GM21423 (cell line): ENCODE results near the gene TOMM40L.
"Not testable (repeated sequence)": the region's sequence is repeated elsewhere in the genome, so short reads cannot be mapped to it uniquely, and the experiment has no call there.

Experiments
- ATAC-seq: cut with Tn5 transposase; IDR thresholded peaks from one replicate; pipeline ENCODE4 v1.9.1; 2021; ENCODE audit warnings: mild to moderate bottlenecking, moderate library complexity; ENCODE audit not compliant: unreplicated experiment

The TOMM40L gene

DNA sequence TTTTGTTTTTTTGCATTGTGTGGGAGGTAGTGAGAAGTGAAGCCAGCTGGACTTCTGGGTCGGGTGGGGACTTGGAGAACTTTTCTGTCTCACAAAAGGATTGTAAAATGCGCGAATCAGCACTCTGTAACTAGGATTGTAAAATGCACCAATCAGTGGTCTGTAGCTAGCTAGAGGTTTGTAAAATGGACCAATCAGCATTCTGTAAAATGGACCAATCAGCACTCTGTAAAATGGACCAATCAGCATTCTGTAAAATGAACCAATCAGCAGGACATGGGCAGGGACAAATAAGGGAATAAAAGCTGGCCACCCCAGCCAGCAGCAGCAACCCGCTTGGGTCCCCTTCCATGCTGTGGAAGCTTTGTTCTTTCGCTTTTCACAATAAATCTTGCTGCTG, 24.2 kb downstream of the TOMM40L start:
- ATAC-seq = not testable (repeated sequence)

DNA sequence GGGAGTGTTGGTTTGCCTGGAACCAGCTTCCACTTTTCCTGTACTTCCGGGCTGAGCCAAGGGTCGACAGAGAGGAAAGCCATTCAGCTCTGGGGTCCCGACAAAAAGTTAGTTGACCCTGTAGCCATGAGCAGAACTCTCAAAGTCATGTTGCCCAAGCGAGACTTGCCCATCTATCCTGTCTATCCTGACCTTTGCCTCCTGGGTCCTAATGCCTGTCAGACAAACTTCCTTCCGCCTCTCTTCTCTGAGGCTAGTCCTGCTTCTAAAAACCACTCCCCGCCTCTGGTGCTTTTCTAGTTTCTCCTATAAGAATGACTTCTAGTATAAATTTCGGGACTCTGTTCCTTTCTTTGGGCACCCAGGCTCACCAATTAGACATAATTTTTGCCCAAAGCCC, 25.0 kb downstream of the TOMM40L start:
- ATAC-seq = no peak

DNA sequence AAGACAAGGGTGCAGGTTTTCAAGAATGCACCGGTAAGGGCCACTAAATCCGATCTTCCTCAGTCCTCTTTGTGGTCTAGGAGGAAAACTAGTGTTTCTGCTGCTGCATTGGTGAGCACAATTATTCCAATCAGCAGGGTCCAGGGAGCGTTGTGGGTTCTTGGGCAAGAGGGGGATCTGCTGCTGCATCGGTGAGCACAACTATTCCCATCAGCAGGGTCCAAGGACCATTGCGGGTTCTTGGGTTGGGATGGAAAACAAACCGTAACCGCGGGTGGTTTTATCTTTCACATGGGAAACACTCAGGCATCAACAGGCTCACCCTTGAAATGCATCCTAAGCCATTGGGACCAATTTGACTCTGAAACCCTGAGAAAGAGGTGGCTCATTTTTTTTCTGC, 25.7 kb downstream of the TOMM40L start:
- ATAC-seq = no peak

DNA sequence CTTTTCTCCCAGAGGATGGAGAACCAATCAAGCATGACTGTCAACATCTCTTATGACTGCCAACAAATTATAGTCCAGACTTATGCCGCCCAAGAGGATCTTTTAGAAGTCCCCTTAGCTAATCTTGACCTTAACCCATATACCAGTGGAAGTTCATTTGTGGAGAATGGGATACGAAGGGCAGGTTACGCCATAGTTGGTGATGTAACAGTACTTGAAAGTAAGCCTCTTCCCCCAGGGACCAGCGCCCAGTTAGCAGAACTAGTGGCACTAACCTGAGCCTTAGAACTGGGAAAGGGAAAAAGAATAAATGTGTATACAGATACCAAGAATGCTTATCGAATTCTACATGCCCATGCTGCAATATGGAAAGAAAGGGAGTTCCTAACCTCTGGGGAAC, 29.4 kb downstream of the TOMM40L start:
- not testable (repeated sequence) for ATAC-seq

DNA sequence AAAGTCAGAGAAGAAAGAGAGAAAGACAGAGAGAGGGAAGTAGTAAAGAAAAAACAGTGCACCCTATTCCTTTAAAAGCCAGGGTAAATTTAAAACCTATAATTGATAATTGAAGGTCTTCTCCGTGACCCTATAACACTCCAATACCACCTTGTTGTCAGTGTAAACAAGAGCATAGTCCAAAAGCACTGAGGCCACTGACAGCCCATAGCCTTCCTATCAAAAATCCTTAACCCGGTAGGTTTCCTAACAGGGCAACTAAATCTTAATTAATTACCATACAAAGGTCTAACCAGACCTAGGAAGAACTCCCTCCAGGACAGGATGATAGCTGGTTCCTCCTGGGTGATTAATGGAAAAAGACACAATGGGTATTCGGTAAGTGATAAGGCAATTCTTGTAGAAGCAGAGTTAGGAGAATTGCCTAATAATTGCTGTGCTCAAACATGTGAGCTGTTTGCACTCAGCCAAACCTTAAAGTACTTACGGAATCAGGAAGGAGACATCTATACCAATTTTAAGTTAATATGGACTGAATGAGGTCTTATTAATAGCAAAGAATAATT, 30.2 kb downstream of the TOMM40L start:
- not testable (repeated sequence) for ATAC-seq

DNA sequence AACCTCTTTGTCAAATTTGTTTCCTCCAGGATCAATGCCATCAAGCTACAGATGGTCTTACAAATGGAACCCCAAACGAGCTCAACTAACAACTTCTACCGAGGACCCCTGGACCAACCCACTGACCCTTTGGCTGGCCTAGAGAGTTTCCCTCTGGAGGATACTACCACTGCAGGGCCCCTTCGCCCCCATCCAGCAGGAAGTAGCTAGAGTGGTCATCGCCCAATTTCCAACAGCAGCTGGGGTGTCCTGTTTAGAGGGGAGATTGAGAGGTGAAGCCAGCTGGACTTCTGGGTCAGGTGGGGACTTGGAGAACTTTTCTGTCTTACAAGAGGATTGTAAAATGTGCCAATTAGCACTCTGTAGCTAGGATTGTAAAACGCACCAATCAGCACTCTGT, 31.2 kb downstream of the TOMM40L start:
- ATAC-seq = not testable (repeated sequence)

DNA sequence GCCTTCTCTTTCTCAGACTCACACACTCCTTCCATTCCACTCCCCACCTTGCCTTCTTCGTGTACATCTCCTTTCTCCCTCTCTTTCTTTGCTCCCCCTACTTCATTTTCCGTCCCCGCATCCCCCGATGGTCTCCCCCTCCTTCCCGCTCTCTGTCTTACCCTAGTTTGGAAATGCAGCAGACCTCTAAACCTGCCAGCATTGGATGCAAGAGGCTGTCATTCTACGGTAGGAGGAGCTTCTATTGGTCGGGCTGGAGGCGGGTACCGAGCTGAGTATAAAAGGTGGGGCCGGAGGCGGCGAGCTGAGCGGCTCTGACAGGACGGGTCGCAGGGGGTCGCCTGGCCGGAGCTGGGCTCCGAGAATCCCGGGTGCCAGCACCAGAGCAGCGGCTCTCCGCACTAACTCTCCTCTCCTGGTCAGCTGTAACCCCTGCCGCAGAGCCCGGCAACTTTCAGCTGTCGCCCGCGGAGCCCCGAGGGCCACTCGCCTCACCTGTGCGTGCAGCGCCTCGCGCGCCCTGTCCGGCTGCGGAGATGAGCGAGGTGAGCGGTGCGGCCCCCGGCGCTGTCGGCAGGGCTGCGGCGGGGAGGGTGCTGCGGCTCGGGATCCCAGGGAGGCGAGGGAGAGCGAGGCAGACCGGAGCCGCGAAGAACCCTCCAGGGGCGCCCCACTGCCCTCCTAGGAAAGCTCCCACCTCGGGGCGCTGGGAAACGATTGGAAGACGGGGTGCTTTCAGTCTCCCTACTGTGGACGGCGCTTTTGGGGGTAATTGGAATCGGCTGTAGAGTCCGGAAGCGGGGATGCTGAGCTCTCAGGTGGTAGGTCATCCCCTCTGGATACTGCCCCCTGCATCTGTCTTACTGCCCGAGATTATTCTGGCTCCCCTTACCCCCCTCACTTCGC, 32.8 kb downstream of the TOMM40L start, which contains the start of gene PCP4L1:
Gene PCP4L1, plus strand, starts transcription at position 307 of the 906 bp plus-strand sequence. Its CDS starts 230 bp downstream, at position 537.
- no peak for ATAC-seq

DNA sequence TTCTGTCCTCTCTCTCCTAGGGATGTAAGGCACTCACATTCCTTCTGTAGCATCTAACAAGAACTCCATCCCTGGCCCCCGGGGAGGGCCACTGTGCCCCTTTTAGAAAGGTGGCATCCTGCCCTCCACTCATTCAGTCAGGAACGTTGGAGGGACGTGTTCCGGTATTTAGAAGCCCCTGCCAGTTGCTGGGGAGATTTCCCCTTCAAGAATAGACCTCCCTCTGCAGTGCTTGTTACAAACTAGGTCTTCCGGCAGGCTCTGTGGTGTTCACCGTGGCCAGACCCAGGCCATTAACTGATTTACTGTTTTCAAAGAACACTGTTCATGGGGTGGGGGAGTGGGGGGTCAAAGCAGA, 33.5 kb downstream of the TOMM40L start:
- no peak for ATAC-seq

DNA sequence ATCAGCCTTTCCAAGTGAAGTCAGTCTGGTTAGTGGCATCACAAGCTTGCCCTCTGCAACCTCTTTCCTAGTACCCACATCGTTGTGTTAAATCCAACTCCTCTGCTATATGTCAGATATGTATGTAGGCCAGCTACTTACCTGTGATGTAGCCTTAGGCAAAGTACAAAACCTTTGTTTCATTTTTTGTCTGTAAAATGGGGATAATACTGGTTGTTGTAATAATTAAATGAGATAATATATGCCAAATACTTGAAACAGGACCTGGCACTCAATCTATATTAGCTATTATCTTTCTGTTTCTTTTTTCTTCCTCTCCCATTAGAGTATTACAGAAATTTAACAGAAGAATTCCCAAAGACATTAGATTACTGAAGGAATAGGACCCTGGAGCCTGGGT, 33.9 kb downstream of the TOMM40L start:
- ATAC-seq = no peak

DNA sequence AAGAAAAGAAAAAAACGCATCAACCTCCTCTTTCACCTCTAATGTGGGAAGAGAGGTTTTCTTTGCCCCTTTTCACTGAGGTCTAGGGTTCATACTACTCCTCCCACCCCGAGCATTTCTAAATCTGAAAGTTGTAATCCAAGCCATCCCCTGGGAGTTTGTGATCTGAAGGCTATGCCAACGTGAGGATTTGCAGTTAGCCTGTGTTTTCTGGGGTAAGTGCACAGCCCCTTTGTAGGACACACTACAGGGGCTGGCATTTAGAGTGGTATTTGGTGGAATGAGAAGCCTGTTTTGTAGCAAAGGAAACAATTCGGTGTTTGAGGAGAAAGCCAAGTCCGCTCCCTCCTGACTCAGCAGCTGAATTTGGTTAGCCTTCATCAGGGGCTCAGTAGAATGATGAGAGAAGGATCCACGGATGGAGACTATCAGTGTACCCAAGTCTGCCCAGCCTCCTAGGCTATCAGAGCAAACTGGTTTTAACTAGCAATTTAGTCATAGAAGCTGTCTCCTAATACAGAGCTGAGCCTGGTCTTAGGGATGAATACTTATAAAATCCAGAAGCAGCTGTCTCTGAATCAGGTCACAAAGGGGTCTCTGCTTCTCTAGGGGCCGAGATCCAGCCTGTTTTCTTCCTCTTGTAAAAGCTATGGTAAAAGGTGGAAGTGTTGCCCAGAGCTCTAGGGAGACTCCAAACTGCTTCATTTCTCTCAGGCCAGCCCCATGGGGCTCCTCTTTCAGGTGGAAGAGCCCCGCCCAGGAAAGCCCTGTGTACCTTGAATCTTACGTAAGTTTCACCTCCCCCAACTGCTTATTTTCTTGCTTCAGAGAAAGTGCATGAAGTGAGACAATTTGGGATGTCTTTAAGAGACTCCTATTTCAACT, 34.8 kb downstream of the TOMM40L start:
- ATAC-seq = no peak

DNA sequence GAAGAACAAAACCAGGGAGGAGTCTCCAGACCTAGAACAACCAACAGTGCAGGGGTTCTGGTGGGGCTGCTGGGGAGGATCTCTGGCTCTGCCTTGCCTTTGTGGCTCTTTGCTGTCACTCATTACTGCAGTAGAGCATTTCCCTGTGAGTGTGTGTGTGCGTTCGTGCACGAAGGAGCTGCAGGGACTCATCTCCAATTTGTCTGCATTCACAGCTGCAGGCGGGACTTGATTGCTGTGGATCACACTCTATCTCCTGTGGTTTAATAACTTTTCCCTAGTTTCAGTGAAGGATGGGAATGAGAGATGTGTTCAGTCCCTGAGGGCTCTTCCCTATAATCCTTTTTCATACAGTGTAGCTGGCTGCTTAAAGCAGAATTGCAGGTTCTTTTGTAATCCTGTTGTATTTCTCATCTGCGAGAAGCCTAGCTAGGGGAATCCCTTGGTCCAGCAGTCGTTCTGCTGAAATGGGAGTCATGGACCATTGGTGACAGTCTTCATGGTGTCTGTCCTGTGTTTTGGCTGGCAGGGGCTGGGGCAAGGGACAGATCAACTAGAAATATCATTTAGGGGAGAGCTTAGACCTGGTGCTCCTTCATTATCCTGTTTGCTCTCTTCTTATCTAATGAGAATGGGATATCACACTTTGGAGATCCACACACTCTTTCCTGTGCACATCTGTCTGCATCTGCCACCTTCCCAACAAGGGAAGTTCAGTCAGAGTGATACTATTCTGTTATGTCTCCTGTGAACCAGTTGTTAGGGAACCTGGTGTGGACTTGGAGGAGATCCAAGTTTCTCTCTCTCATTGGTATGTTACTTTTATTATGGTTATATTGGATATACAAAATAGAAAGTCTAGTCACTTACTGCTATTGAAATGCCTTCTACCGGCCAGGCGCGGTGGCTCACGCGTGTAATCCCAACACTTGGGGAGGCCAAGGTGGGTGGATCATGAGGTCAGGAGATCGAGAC, 35.7 kb downstream of the TOMM40L start:
- ATAC-seq = no peak

DNA sequence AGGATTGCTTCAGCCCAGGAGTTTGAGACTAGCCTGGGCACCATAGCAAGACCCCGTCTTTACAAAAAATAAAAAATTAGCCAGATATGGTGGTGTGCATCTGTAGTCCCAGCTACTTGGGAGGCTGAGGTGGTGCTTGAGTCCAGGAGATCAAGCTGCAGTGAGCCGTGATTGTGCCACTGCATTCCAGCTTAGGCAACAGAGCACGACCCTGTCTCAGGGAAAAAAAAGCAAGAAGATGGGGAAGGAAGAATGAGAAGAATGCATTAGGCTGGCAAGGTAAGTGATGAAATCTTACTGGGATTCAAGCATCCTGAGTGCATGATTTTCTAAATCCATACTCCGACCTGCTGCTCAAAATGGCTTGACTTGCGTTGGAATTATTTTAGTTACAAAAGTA, 39.4 kb downstream of the TOMM40L start:
- no peak for ATAC-seq

DNA sequence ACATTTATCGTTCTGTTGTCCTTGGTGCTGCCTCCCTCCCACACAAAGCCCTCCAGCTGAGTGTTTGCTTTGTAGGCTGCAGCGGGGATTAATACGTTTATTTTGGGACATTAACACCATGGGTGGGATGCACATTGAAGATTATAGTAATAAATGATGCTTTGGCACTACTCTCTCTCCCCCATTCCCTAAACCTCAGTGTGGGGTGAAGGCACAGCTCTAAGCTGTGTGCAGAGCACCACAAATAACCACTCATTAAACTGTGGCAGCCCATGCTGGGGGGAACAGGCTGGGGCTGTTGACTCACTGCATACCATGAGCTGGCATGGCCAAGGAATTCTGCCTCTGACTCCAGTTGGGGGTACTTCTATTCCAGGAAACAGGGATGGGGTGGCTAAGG, 40.3 kb downstream of the TOMM40L start:
- no peak for ATAC-seq

DNA sequence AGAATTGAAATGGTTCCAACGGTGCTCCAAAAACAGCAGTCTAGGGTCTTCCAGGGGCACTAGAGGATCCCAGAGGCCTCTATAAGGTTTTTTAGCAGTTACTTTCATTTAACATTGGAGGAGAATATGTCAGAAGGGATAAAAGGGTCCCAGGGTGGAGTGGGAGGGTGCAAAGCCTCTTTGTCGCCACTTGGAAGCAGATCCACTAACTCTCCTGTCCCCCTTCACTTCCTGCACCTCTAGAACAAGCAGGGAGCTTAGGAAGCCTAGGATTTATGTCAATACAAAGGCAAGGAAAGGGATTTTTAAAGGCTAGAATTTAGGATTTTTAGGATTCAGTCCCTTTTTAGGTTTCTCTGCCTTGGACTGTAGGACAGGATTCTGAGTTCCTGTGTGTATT, 41.0 kb downstream of the TOMM40L start:
- no peak for ATAC-seq

DNA sequence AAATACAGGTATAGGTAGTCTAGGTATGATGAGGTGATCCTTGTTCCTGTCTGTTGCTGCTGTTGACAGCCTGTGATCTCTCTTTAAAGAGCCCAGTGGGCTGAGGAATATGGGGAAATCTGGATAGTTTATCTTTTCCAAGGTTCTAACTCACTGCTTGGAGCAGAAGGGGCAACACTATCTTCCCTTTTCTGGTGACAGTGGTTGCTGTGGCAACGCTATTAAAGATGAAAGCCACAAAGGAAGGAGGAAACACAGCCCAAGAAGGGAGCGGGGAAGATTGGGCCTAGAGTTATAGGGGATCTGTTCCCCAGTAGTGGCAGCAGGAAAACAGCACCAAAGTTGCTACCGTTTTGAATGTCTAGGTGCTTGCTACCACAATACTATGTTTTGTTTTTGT, 41.5 kb downstream of the TOMM40L start:
- no peak for ATAC-seq

DNA sequence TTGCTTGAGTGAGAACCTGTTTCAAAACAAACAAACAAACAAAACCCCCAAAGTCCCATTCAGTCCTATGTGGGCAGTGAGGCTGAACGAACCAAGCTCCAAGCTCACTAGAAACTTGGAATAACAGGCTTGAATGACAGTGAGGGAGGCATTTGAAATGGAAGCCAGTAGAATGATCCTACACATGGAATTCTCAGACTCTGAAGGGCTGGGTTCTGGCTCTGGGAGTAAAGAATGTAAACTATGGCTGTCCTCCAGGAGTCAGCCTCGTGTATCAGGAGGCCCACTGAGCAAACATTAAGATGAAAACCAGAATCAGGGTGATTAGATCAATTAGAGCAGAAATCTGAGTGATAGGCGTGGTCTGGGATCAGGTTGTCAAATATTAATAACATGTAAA, 47.5 kb downstream of the TOMM40L start:
- ATAC-seq = no peak

DNA sequence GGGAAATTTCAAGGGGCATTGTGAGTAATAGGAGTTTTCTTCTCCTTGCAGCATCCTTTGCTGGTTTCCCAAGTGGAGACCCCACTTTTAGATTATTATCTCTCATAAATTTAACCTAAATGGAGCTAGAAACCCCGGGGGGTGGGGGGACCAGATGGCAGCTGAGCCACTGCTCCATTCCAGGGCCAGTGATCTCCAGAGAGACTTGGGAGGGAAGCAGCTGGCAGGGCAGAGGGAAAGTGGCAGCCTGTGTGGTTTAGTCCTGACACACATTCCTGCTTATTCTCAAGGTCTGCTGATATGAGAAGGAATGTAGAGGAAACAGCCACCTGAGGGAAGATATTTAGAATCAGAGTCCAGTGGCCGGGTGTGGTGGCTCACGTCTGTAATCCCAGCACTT, 49.0 kb downstream of the TOMM40L start:
- no peak for ATAC-seq
